PFSK-1 (cell line): Measurements from ENCODE around the gene GLB1L3.

Experiments used
- FOXP2 ChIP-seq: optimal IDR thresholded peaks from 2 replicates; pipeline ENCODE3; 2011; ENCODE audit warnings: borderline replicate concordance, control low read depth, inconsistent platforms; ENCODE audit not compliant: insufficient read depth; ENCODE audit errors: extremely low read length, extremely low read depth
- POLR2AphosphoS5 ChIP-seq: IDR thresholded peaks from 2 replicates; pipeline ENCODE4 v1.6.1; 2012; ENCODE audit warnings: low read depth, mild to moderate bottlenecking, control low read depth, low read length, moderate library complexity
- SIN3A ChIP-seq: IDR thresholded peaks from 2 replicates; pipeline ENCODE4 v1.6.1; 2012; ENCODE audit warnings: mild to moderate bottlenecking, low read length, moderate library complexity, borderline replicate concordance; ENCODE audit not compliant: insufficient read depth
- TAF1 ChIP-seq: IDR thresholded peaks from 2 replicates; pipeline ENCODE4 v1.6.1; 2012; ENCODE audit warnings: low read length, control low read depth, borderline replicate concordance; ENCODE audit not compliant: insufficient read depth
- TF ChIP-seq, protein P1 (sequence below), 2 experiments: IDR thresholded peaks; 2 replicates each; pipeline versions ENCODE4 v1.6.1 to v1.8.0; 2011 to 2012; ENCODE audit warnings: low read depth in 2 of 2, low read length in 2 of 2, control low read depth in 1 of 2, inconsistent platforms in 1 of 2, mild to moderate bottlenecking in 1 of 2, moderate library complexity in 1 of 2; ENCODE audit not compliant: insufficient read depth in 1 of 2

The GLB1L3 gene

DNA sequence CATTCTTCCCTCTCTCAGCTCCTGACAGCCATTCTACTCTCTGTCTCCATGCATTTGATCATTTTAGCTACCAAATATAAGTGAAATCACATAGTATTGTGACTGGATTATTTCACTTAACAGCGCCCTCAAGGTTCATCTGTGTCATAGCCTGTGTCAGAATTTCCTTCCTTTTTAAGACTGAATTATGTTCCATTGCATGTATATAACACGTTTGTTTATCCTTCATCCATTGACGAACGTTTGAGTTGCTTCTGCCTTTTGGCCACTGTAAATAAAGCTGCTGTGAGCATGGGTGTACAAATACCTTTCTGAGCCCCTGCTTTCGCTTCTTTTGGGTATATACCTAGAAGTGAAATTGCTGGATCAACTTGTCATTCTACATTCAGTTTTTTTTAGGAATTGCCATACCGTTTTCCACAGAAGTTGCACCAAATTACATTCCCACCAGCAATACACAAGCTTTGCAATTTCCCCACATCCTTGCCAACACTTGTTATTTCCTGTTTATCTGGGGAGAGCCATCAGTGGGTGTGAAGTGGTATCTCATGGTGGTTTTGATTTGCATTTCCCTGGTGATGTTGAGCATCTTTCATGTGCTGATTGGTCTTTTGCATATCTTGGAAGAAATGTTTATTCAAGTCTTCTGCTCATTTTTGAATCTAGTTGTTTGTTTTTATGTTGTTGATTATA is 73.1 kb downstream of the GLB1L3 start:
- no peak for TF ChIP-seq TAF1
- TF ChIP-seq, protein P1, sequence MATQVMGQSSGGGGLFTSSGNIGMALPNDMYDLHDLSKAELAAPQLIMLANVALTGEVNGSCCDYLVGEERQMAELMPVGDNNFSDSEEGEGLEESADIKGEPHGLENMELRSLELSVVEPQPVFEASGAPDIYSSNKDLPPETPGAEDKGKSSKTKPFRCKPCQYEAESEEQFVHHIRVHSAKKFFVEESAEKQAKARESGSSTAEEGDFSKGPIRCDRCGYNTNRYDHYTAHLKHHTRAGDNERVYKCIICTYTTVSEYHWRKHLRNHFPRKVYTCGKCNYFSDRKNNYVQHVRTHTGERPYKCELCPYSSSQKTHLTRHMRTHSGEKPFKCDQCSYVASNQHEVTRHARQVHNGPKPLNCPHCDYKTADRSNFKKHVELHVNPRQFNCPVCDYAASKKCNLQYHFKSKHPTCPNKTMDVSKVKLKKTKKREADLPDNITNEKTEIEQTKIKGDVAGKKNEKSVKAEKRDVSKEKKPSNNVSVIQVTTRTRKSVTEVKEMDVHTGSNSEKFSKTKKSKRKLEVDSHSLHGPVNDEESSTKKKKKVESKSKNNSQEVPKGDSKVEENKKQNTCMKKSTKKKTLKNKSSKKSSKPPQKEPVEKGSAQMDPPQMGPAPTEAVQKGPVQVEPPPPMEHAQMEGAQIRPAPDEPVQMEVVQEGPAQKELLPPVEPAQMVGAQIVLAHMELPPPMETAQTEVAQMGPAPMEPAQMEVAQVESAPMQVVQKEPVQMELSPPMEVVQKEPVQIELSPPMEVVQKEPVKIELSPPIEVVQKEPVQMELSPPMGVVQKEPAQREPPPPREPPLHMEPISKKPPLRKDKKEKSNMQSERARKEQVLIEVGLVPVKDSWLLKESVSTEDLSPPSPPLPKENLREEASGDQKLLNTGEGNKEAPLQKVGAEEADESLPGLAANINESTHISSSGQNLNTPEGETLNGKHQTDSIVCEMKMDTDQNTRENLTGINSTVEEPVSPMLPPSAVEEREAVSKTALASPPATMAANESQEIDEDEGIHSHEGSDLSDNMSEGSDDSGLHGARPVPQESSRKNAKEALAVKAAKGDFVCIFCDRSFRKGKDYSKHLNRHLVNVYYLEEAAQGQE (IDR thresholded peaks at IDR 0.05; ENCODE audit: insufficient read depth in 1 of 2, low read depth in 2 of 2, low read length in 2 of 2): no peak
- TF ChIP-seq SIN3A: no peak
- no peak for TF ChIP-seq FOXP2
- TF ChIP-seq POLR2AphosphoS5: no peak

DNA sequence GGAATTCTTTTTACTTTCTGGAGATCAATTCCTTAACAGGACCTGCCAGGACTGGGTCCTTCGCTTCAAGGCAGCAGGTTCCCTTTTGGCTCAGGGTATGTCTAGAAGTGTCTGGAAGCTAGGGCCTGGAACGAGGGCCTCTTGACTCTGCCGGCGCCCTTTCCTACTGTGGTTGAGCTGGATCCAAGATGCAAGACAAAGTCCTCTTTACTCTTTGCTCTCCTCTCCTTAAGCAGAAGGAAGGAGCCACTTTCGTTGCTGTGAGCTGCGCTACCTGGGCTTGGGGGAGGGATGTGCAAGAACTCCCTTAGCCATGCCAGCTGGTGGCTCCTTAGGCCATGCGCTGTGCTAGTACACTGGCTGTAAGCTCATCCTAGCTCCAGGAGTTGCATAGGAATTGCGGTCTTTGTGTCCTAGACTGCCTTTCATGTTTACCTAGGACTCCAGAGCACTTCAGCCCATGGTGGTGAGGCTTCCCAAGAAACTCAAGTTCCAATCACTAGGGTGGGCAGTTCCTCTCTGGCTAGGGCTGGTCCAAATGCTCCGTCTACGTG is 73.7 kb downstream of the GLB1L3 start:
- TF ChIP-seq FOXP2 (no peak), POLR2AphosphoS5 (no peak), TAF1 (no peak), SIN3A (no peak)
- TF ChIP-seq, protein P1 (IDR thresholded peaks at IDR 0.05; ENCODE audit: insufficient read depth in 1 of 2, low read depth in 2 of 2, low read length in 2 of 2): no peak

DNA sequence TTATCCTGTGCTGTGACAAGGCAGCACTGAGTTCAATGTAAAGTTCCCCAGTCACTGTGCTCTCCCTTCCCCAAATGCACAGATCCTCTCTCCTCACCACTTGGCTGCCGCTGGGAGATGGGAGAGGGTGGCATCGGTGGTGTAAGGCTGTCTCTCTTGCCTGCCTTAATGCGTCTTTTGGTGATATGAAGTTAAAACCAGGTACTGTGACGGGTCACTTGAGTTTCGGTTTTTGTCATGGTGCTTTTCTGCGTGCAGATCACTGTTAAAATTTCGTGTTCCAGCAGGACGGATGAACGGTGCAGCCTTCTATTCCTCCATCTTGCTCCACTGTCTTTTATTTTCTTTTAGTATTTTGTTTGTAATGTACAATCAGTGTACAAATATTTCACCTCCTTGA is 74.2 kb downstream of the GLB1L3 start:
- TF ChIP-seq FOXP2: no peak
- TF ChIP-seq, protein P1 (IDR thresholded peaks at IDR 0.05; ENCODE audit: insufficient read depth in 1 of 2, low read depth in 2 of 2, low read length in 2 of 2): no peak
- no peak for TF ChIP-seq SIN3A
- no peak for TF ChIP-seq POLR2AphosphoS5
- no peak for TF ChIP-seq TAF1

- TF ChIP-seq SIN3A (no peak), TAF1 (no peak), FOXP2 (no peak), POLR2AphosphoS5 (no peak)
- TF ChIP-seq, protein P1 (IDR thresholded peaks at IDR 0.05; ENCODE audit: insufficient read depth in 1 of 2, low read depth in 2 of 2, low read length in 2 of 2): no peak
Observed at GRCh38 chr11:134352111-134352510, 75.9 kb downstream of the GLB1L3 start.

- TF ChIP-seq, protein P1 (IDR thresholded peaks at IDR 0.05; ENCODE audit: insufficient read depth in 1 of 2, low read depth in 2 of 2, low read length in 2 of 2): no peak
- TF ChIP-seq SIN3A (no peak), POLR2AphosphoS5 (no peak)
Observed at GRCh38 chr11:134355136-134355535, 79.0 kb downstream of the GLB1L3 start.
